ENCODE results near the gene IGFBP7.

DNA sequence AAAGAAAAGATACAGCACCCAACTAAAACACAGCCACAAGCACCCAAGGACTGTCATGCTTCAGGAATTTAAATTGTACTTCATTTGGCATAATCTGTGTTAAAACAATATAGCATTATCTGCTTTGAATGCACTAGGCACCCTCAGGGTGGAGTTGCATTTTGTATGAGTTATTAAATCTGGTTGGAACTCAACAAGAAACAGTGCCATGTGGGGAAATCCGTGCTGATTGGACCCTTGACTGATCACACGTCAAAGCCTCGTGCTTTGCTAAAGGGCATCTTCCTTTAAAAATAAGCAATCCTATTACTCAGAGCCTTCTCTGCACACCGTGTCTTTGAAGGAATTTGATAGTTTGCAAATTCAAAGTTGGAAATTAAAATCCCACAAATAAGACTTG, 35.4 kb downstream of the IGFBP7 start:
- TF ChIP-seq, protein P1, sequence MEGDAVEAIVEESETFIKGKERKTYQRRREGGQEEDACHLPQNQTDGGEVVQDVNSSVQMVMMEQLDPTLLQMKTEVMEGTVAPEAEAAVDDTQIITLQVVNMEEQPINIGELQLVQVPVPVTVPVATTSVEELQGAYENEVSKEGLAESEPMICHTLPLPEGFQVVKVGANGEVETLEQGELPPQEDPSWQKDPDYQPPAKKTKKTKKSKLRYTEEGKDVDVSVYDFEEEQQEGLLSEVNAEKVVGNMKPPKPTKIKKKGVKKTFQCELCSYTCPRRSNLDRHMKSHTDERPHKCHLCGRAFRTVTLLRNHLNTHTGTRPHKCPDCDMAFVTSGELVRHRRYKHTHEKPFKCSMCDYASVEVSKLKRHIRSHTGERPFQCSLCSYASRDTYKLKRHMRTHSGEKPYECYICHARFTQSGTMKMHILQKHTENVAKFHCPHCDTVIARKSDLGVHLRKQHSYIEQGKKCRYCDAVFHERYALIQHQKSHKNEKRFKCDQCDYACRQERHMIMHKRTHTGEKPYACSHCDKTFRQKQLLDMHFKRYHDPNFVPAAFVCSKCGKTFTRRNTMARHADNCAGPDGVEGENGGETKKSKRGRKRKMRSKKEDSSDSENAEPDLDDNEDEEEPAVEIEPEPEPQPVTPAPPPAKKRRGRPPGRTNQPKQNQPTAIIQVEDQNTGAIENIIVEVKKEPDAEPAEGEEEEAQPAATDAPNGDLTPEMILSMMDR (IDR thresholded peaks at IDR 0.05 in 4 of 5, conservative IDR thresholded peaks at IDR 0.05 in 1 of 5), result no peak
- no peak for TF ChIP-seq POLR2A (IDR thresholded peaks at IDR 0.05)

All from gastrocnemius medialis (tissue), 4 donors.